Esophagus squamous epithelium (tissue), 5 donors: ENCODE results near the gene STN1. TPM values are rescaled to one million over a fixed set of nuclear protein-coding genes. Genes with fewer than 3 reads are reported as not detected.

Experiments used
- DNase-seq: peaks from one replicate; lab custom pipeline; 2025; lab: John Stamatoyannopoulos, UW
- H3K27ac ChIP-seq, 4 donors: fragments of 200-600 bp; sonication (generic); one replicate each; pipeline ENCODE4 v1.5.1; 2016 to 2019; ENCODE audit warnings: mild to moderate bottlenecking in 1 of 4
- H3K27me3 ChIP-seq, 4 donors: fragments of 200-600 bp; sonication (generic); 1 replicate in 3 of 4; 2 replicates in 1 of 4; pipeline versions ENCODE4 v1.5.1 to v1.6.0; 2017 to 2021; ENCODE audit warnings: antibody characterized with exemption in 1 of 4
- H3K36me3 ChIP-seq, 3 donors: fragments of 200-600 bp; sonication (generic); one replicate each; pipeline ENCODE4 v1.5.1; 2016 to 2019
- H3K4me1 ChIP-seq, 3 donors: fragments of 200-600 bp; sonication (generic); one replicate each; pipeline ENCODE4 v1.5.1; 2017 to 2019
- H3K4me3 ChIP-seq, 4 donors: fragments of 200-600 bp; sonication (generic); 1 replicate in 3 of 4; 2 replicates in 1 of 4; pipeline ENCODE4 v1.5.1; 2016 to 2019; ENCODE audit warnings: mild to moderate bottlenecking in 2 of 4, moderate library complexity in 1 of 4
- H3K9me3 ChIP-seq, 3 donors: fragments of 200-600 bp; sonication (generic); one replicate each; pipeline ENCODE4 v1.5.1; 2016 to 2019
- POLR2A ChIP-seq, 4 donors: fragments of 450-650 bp; IDR thresholded peaks; one replicate each; pipeline ENCODE4 v1.6.1; 2017; ENCODE audit warnings: antibody characterized with exemption in 4 of 4, mild to moderate bottlenecking in 4 of 4, moderate library complexity in 3 of 4
- WGBS, 2 donors: methylation state at CpG; one replicate each; pipeline ENCODE4 v1.1.5; 2018; 5-methylcytosine and 5-hydroxymethylcytosine counted together
- intact Hi-C: fragments of 100-400 bp; cut with DNase I; formaldehyde crosslinking; loops from one replicate; pipeline ENCODE4 v1.15.0; 2022
- total RNA-seq, 4 donors: library from RNA; depleted of rRNA; stranded (reverse); fragments of >200 nt; gene quantifications; one replicate each; pipeline ENCODE4 v1.1.0, GENCODE V29; 2016
- TF ChIP-seq, protein P1 (sequence below), 6 experiments: fragments of 450-650 bp in 4 of 6; fragments of 200-600 bp in 2 of 6; sonication (generic) in 2 of 6; IDR thresholded peaks; one replicate each; pipeline ENCODE4 v1.5.1; 2016 to 2019; ENCODE audit warnings: antibody characterized with exemption in 6 of 6, mild to moderate bottlenecking in 4 of 6, moderate library complexity in 4 of 6
- donor health status: DM: yes; HTN: yes; CAD: no.

STN1 gene
- total RNA-seq, 4 donors from 2014 or later = 20.4 to 52.8 (median 32.5) TPM

- TF ChIP-seq, protein P1, sequence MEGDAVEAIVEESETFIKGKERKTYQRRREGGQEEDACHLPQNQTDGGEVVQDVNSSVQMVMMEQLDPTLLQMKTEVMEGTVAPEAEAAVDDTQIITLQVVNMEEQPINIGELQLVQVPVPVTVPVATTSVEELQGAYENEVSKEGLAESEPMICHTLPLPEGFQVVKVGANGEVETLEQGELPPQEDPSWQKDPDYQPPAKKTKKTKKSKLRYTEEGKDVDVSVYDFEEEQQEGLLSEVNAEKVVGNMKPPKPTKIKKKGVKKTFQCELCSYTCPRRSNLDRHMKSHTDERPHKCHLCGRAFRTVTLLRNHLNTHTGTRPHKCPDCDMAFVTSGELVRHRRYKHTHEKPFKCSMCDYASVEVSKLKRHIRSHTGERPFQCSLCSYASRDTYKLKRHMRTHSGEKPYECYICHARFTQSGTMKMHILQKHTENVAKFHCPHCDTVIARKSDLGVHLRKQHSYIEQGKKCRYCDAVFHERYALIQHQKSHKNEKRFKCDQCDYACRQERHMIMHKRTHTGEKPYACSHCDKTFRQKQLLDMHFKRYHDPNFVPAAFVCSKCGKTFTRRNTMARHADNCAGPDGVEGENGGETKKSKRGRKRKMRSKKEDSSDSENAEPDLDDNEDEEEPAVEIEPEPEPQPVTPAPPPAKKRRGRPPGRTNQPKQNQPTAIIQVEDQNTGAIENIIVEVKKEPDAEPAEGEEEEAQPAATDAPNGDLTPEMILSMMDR (IDR thresholded peaks at IDR 0.05) = no peak
- no peak for TF ChIP-seq POLR2A (IDR thresholded peaks at IDR 0.05)
- no peak overlapping the region for H3K4me3 ChIP-seq
- no peaks in the 10 kb centered on the region for H3K27me3 ChIP-seq
- H3K27ac ChIP-seq = peak overlapping the region in 3 of 4 donors; percentile 1 to 17 (median 17)
- H3K36me3 ChIP-seq = peaks cover 0 to 11% (median 0%) of the 10 kb centered on the region in 3 donors
- H3K4me1 ChIP-seq = peaks cover 21 to 81% (median 29%) of the 10 kb centered on the region in 3 donors
- WGBS, 2 donors = 82 to 94% methylated on average over 2 to 4 of the region's 4 CpGs
- intact Hi-C loops = no loop called here
- no peak for DNase-seq
- H3K9me3 ChIP-seq = no peaks in the 10 kb centered on the region
These were observed 5.2 kb downstream of the STN1 start for GRCh38 chr10:103912759-103913158.

- no peak for DNase-seq
- no peak overlapping the region for H3K4me3 ChIP-seq
- no peak for TF ChIP-seq POLR2A (IDR thresholded peaks at IDR 0.05)
- TF ChIP-seq, protein P1 (IDR thresholded peaks at IDR 0.05) = no peak
- peaks cover 20 to 76% (median 20%) of the 10 kb centered on the region in 3 donors for H3K4me1 ChIP-seq
- H3K9me3 ChIP-seq = no peaks in the 10 kb centered on the region
- 59 to 80% methylated on average over 3 of the region's 3 CpGs for WGBS, 2 donors
- peaks cover 0 to 11% (median 0%) of the 10 kb centered on the region in 3 donors for H3K36me3 ChIP-seq
- H3K27me3 ChIP-seq = no peaks in the 10 kb centered on the region
- intact Hi-C loops = no loop called here
- H3K27ac ChIP-seq = peak overlapping the region; percentile 57 to 71 (median 66)
These were observed 6.9 kb downstream of the STN1 start for GRCh38 chr10:103911021-103911459.

DNA sequence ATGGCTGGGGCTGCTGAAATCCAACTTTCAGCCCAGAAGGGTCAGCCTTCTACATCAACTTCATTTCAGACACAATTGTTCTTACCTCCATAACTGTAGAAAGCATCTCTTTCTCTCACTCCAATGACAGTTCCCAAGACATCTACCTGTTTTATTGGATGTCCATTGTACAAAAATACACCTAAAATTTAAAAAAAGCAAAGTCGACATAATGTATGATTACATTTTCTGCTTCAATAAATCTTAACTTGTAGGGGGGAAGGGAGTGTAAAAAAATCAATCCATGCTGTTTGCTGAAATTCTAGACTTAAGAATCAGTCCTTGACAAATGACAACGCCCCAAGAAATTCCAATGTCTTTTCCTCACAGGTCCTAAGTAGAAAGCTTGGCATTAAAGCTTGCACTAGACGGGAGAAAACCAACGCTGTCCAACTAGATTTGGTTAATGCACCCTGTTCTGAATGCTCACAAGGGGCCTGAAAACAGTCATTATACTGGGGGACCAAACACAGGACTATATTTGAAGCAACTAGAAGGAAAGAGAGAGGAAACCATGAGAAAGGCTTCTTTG lies 7.5 kb downstream of the STN1 start:
- no peak overlapping the region for H3K4me3 ChIP-seq
- DNase-seq = no peak

GRCh38 chr10:103905441-103905840 lies 12.5 kb downstream of the STN1 start:
- no peak for DNase-seq
- Histone ChIP-seq H3K4me3 (no peak overlapping the region), H3K27ac (peak overlapping the region in 2 of 4 donors; percentile 26 to 91), H3K9me3 (no peaks in the 10 kb centered on the region), H3K36me3 (peaks cover 0 to 35% (median 3%) of the 10 kb centered on the region in 3 donors), H3K27me3 (no peaks in the 10 kb centered on the region), H3K4me1 (peaks cover 17 to 71% (median 17%) of the 10 kb centered on the region in 3 donors)
- 64 to 90% methylated on average over 3 to 4 of the region's 4 CpGs for WGBS, 2 donors
- no peak for TF ChIP-seq POLR2A (IDR thresholded peaks at IDR 0.05)
- TF ChIP-seq, protein P1 (IDR thresholded peaks at IDR 0.05) = no peak
- intact Hi-C loops = no loop called here

More for the DNA sequence above, 7.5 kb downstream of the STN1 start:
- Histone ChIP-seq H3K36me3 (peaks cover 0 to 11% (median 0%) of the 10 kb centered on the region in 3 donors), H3K27ac (peak overlapping the region; percentile 29 to 71 (median 66)), H3K9me3 (no peaks in the 10 kb centered on the region), H3K27me3 (no peaks in the 10 kb centered on the region), H3K4me1 (peaks cover 19 to 76% (median 20%) of the 10 kb centered on the region in 3 donors)
- no peak for TF ChIP-seq POLR2A (IDR thresholded peaks at IDR 0.05)
- TF ChIP-seq, protein P1 (IDR thresholded peaks at IDR 0.05) = no peak
- 52 to 58% methylated on average over 4 of the region's 4 CpGs for WGBS, 2 donors
- intact Hi-C loops = no loop called here

GRCh38 chr10:103901299-103901698 lies 16.7 kb downstream of the STN1 start:
- Histone ChIP-seq H3K36me3 (peaks cover 8 to 75% (median 17%) of the 10 kb centered on the region in 3 donors), H3K27me3 (no peaks in the 10 kb centered on the region), H3K4me3 (no peak overlapping the region), H3K9me3 (no peaks in the 10 kb centered on the region), H3K27ac (peak overlapping the region; percentile 35 to 82 (median 60)), H3K4me1 (peaks cover 0 to 65% (median 6%) of the 10 kb centered on the region in 3 donors)
- no peak for TF ChIP-seq POLR2A (IDR thresholded peaks at IDR 0.05)
- TF ChIP-seq, protein P1 (IDR thresholded peaks at IDR 0.05) = no peak
- intact Hi-C loops = loop anchor here (5.0 kb wide), 1 partner anchor 131 kb away; no protein-coding TSS in a partner anchor
- DNase-seq = no peak
- WGBS, 2 donors = 61 to 67% methylated on average over 5 of the region's 5 CpGs
